Adrenal gland (tissue), 5 donors: ENCODE measurements around the gene ZBTB9.

ENCODE experiments used
- CTCF ChIP-seq, 6 experiments: fragments of 450-650 bp in 4 of 6; fragments of 200-600 bp in 2 of 6; sonication (generic) in 1 of 6; IDR thresholded peaks; 1 replicate in 5 of 6; 2 replicates in 1 of 6; pipeline versions ENCODE4 v1.5.1 to v1.8.0; 2016 to 2021; ENCODE audit warnings: antibody characterized with exemption in 6 of 6, mild to moderate bottlenecking in 2 of 6, moderate library complexity in 1 of 6
- POLR2A ChIP-seq, 2 donors: fragments of 450-650 bp; IDR thresholded peaks; one replicate each; pipeline ENCODE4 v1.6.1; 2017; ENCODE audit warnings: antibody characterized with exemption in 2 of 2, mild to moderate bottlenecking in 2 of 2, moderate library complexity in 1 of 2
- donor health status: DM: no; HTN: no; CAD: no.

GRCh38 chr6:33432546-33432945 lies 21.8 kb upstream of the ZBTB9 start:
- TF ChIP-seq CTCF (IDR thresholded peaks at IDR 0.05) (no peak), POLR2A (IDR thresholded peaks at IDR 0.05) (no peak)
